ENCODE data around the gene KPTN. TPM values are rescaled to one million over a fixed set of nuclear protein-coding genes. Genes with fewer than 3 reads are reported as not detected.

KPTN gene
- total RNA-seq, 1 experiment from 2014 or later = 8.4 TPM

DNA sequence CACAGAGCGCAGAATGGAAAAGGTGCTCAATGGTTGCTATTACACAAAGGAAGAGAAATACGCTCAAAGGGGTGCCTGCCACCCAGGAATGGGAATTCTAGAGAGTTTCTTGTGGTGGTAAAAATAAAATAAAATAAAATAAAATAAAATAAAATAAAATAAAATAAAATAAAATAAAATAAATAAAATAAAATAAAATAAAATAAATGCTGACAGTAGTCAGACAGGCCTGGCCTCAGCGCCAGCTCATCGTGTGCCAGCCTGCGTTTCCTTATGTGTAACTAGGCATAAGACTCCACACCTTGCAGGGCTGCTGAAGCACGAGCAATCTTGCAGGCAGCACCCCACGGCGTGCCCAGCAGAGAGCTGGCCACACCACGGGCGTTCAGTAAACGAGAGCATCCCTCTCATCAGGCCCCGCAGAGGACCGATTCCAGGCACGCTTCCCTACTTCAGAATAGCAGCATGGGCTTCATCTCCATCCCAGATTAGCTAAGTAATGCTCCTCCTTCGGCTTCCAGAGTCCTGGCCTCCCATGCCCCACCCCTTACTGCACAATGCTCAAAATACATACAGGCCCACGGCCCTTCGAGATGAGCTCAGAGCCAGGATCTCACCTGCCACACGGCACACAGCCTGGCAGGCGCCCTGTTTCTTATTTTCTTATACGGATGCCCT, 25.3 kb upstream of the KPTN start:
- no peak for DNase-seq (ENCODE audit: low read depth)

DNA sequence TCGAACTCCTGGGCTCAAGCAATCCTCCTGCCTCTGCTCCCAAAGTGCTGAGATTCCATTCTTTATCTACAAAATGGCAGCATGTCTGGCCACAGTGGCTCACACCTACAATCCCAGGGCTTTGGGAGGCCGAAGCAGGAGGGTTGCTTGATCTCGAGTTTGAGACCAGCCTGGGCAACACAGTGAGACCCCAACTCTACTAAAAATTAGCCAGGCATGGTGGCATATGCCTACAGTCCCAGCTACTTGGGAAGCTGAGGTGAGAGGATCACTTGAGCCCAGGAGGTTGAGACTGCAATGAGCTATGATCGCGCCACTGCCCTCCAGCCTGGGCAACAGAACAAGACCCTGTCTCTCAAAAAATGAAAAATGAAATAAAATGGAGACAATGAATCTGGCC, 24.7 kb upstream of the KPTN start:
- no peak for DNase-seq (ENCODE audit: low read depth)

DNA sequence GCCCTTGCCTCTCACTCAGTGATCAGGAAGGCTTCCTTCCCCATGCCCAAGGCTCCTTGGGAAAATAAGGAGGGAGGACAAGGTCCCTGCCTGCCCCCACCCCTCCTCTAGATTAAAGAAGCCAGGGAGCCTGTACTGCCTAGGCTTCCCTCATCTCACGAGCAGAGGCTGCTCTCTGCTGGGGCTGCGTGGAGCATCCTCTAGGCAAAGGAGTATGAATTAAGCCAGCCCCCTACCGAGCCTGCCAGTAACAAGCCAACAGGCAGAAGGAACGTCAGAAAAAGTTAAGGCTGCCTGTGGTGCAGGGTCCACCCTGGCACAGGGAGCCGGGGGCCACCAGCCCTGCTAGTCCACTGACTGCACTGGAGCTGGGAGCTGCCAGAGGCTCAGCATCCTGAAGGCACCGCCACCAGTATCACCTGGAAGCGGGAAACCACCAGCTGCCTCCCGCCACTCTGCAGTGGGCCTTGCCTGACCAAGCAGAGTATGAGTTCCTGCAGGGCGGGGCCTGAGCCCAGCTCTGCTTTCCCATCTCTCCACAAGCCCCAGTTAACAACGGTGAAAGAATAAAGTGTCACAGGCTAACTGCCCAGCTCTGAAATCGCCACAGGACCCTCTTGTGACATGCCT, 24.0 kb upstream of the KPTN start:
- no peak for DNase-seq (ENCODE audit: low read depth)

DNA sequence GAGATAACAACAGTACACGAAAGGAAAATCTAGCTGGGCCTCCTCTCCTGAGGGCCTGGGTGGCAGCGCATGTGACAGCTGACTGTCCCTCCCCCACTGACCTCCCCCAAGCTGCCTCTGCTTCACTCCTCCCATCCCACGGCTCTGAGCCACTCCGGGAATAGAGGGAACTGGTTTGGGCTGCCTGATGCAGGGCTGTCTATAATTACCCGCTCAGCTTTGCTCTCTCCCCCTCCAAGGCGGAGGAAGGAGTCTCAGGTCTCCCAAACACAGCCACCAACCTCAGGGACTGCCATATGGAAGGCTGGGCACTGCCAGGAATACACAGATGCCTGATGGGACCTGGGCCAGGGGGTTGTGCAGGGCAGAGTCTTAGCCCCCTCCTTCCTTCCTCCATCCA, 23.0 kb upstream of the KPTN start:
- no peak for DNase-seq (ENCODE audit: low read depth)

DNA sequence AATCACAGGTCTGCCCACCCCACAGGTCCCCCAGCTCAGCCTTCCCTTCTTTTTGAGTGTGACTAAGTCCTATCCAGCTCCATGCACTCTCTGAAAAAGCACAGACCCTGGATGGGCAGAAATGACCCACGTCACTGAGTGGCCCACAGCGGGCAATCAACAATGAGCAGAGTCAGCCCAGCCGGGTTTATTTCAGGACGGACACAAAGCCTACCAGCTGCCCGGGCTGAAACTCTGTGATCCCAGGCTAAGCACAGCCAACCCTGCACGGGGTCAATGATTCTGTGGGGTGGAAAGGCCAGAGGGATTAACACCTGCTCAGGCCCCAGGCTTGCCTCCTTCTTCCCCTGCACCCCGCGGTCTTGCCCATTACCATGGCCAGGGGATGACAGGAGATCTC, 22.4 kb upstream of the KPTN start:
- no peak for DNase-seq (ENCODE audit: low read depth)

DNA sequence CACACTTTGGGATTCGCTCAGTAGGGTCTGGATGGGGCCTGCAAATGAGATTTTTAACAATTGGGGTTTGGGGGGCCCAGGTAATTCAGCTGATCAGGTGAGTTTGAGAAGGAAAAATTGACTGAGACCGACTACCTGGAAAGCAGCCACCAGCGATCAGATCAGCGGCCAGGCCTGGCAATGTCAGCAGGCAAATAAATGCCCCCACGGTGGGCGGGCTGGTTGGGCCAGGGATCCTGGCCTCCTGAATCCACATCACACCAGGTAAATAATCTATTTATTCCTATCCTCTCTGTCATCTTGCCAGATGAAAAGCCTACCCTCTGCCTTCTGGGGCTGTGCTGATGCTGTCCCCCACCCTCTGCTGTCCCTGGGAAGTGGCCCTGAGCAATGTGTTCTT, 21.5 kb upstream of the KPTN start:
- DNase-seq (ENCODE audit: low read depth) = no peak

DNA sequence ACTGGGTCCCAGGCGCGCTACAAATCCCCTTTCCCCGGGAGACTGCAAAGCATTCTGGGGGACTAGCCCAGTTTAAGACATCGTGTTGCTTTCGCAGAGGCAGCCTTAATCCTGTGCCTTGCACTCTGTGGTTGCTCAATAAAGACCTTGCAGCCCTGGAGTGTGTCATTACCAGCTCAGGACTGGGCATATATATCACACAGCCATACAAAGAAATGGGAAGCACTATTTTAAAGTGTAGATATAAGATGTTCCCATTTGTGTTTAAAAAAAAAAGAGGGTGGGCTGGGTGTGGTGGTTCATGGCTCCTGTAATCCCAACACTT, 19.8 kb upstream of the KPTN start:
- no peak for DNase-seq (ENCODE audit: low read depth)

DNA sequence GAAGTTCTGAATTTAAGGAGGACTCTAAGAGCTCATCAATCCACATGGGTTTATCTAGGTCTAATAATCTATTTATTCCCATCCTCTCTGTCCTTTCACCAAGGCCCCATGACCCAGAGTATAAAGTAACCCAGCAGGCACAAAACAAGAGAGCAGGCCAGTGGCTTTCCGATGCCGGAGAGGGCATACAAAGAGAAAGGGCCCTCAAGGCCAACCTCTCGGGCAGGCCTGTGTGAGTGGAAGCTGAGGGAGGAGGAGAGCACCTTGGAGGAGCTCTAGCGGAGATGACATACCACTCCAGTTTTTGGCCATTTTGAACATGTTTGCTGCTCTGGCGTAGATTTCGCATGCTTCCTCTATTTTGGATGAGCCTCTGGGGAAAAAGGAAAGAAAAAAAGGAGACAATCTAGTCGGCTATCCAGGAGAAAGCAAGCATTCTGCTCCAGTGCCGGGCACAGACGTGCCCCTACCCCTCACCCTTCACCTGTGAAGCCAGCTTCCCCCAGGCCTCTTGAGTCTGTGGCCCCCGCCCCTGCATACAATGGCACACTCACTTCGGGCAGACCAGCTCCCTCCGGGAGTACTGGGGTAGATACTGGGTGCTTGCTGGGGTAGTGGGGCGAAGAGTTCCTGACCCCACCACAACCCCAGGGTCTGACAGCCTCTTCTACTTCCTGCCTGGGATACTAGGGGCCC, 19.3 kb upstream of the KPTN start:
- no peak for DNase-seq (ENCODE audit: low read depth)

DNA sequence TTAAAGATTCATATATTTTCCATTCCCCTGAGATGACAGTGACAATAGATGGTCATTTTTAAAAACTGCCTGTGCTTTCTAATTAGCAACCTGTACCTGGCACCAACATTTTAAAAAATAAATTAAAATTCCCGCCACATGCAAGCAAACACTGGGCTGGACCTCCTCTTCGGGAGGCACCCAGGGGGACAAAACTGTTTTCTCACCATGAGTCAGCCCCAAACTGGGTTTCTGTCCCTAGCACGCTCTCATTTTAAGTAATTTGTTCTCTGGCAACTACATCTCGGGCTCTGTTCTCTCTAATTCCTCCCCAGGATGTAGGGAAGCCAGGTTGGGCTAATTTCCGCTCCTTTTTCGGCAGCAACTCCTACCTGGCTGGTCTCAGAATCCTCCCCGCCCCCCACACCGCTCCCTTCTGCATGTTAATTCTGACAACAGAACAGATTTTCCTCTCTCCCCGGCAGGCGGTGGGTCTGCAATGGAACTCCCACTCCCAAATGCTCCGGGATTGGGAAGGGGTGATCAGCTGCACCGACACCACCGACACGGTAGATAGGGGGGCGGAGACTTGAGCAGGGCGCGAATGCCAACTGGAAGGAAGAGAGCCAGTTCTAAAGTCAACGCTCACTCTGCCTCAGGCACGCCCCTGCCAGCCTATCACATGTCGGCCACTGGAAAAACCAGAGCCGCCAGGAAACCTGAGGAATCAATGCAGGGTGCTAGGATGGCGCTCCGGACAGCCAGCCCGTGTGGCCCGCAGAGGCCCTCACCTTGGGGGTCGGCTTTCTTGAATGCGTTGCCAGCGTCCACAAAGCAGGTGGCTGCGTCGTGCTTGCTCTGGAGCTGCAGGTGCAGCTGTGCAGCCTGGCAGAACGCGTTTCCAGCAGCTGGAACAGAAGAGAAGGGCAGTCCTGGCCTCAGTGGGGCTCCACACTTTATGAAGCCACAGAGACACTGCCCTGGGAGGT, 16.1 kb upstream of the KPTN start:
- DNase-seq (ENCODE audit: low read depth) = no peak

DNA sequence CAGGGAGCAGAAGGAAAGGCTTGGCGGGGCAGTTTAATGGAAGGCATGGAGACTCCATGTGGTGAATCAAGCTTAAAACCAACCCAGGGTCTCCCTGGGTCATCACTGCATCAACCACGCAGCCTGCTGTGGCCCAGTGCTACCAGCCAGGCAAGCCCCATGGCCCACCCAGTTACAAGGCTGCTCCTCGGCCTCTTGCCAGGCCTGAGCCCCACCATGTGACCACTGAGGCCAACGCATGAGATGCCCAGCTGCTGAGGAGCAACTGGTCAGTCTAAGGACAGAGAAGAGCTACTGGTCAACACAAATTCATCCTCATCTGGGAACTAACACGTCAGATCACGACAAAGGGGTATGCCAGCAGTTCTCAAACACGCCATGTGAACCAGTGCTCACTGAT, 15.4 kb upstream of the KPTN start:
- no peak for DNase-seq (ENCODE audit: low read depth)

DNA sequence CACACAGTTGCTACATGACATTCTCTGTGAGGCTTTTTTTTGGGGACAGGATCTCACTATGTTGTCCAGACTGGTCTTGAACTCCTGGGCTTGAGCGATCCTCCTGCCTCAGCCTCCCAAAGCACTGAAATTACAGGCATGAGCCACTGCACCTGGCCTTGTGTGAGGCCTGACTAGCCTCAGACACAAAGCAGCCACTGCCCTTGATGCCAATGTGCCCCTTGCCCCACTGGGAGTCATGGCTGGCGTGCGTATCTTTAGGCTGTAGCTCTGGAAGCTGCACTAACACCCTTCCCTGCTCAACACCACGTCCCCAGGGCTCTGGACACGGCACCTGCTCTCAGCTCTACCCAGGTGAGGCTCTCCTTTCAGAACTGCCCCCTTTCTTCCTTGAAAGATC, 14.5 kb upstream of the KPTN start:
- DNase-seq (ENCODE audit: low read depth) = no peak

DNA sequence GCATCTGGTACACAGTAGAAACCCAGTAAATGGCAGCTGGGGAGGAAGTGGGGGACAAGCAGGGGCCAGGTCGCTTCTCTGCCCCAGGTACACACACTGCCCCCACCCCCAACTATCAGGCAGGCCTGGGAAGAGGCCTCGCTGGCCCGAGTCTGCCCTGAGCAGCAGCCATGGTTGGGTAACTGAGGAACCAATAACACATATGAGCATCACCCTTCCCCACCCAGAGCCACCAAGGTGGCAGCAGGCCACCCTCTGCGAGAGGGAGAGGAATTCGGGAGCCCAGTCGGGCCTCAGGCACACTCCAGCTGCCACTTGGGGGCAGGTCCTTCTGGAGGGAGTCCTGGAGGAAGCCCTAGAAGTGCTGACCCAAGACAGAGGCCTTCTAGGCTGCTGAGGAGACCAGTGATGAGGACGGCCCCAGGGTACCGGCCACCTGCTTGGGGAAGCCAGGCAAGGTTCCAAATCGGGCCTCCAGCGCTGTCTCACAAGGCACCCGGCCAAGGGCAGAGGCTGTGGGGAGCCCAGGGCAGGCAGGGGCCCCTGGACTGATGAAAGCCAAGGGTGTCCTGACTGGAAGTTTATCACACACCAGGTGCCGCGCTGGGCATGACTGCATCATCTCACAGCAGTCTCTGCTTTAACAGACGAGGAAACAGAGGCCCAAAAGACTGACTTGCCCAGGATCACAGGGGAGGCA, 14.0 kb upstream of the KPTN start:
- DNase-seq (ENCODE audit: low read depth) = no peak

DNA sequence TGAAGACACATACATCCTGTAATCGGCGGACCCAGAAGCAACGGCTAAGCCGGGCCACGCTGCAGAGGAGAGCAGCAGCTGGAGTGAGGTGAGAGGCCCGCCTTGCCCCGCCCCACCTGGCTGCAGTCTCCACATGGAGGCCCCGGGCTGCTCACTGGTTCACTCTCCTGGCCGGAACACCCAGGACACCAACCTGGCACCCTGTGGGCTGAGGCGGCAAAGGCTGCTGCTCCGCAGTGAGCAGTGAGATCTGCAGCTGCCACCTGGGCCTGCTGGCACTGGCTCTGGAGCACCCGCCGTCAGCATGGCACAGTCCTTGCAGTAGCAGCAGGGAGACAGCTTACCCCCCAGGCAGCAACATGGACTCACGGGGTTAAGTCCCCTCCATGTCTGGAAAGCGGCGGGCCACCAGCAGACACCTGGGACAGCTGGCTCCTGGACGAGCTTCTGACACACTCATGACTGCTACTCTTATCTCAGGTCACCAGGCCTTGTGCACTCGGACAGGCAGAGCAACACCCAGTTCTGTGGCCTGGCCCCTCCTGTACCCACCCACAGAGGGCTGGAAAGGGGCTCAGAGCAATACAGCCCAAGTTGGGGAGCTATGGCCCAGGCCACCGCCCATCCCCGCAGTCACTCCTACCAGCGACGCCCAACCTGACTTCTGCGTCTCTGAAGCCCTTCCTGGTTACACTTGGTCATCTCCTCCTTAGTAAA, 13.2 kb upstream of the KPTN start:
- DNase-seq (ENCODE audit: low read depth) = no peak

DNA sequence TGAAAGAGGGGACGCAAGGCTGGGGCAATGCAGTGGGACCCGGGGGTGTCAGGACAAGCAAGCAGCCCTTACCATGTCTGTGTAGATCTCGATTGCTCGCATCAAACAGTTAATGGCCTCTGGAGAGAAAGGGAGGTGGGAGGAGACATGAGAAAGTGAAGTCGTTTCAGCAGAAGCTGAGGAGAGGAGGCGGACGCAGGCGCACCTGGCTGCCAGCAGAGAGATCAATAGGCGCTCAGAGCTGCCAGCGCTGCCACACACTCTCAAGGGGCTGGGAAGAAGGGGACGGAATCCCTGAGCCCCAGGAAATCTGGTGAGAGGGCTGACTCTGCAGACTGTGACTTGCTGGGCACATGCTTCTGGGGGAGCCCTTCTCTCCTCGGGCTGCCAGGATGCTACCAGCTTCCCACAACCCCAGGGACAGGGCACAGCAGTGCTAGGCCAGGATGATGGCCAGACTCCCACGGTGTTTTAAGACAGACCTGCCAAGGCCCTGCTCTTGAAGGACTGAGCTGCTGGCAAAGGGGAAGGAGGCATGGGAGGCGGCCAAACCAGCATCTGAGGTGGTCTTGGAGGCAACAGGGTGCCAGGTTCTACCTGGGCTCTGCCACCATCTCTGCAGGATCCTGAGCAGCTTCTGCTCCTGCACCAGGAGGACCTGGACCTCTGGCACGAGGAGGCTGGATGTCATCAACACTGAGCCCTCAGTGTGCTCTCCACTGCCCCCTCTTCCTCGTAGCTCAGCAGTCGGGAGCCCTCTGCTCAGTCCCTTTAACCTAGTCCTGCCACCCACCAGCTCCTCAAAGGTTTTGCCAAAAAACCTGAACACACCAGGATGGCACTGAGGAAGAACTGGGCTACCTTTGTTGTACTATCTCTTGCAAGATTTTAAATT, 11.7 kb upstream of the KPTN start:
- DNase-seq (ENCODE audit: low read depth) = no peak

DNA sequence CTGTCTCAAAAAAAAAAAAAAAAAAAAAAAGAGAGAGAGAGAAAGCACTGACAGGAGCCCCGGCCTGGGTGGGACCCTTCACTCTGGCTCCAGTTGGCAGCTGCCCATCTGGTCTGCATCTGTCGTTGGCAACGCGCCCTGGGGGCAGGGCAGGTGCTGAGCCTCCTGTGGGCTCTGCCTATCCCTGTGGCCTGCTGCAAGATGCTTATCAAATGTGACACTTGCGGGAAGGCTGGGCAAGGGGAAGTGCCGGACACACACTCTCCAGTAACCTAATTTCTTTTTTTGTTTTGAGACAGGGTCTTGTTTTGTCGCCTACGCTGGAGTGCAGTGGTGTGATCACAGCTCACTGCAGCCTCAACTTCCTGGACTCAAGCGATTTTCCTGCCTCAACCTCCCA, 10.7 kb upstream of the KPTN start:
- DNase-seq (ENCODE audit: low read depth) = peak; percentile 43

DNA sequence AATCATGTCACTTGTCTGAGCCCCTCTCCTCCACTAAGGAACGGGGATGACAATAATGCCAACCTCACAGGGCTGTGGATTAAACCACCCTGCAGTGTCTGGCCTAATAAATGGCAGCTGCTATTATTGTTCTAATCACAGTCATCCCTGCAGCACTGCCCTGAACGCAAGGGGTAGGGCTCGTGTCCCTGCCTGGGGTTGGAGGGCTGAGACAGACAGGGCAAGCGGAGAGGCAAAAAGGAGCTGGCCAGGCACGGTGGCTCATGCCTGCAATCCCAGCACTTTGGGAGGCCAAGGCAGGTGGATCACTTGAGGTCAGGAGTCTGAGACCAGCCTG, 10.2 kb upstream of the KPTN start:
- no peak for DNase-seq (ENCODE audit: low read depth)

DNA sequence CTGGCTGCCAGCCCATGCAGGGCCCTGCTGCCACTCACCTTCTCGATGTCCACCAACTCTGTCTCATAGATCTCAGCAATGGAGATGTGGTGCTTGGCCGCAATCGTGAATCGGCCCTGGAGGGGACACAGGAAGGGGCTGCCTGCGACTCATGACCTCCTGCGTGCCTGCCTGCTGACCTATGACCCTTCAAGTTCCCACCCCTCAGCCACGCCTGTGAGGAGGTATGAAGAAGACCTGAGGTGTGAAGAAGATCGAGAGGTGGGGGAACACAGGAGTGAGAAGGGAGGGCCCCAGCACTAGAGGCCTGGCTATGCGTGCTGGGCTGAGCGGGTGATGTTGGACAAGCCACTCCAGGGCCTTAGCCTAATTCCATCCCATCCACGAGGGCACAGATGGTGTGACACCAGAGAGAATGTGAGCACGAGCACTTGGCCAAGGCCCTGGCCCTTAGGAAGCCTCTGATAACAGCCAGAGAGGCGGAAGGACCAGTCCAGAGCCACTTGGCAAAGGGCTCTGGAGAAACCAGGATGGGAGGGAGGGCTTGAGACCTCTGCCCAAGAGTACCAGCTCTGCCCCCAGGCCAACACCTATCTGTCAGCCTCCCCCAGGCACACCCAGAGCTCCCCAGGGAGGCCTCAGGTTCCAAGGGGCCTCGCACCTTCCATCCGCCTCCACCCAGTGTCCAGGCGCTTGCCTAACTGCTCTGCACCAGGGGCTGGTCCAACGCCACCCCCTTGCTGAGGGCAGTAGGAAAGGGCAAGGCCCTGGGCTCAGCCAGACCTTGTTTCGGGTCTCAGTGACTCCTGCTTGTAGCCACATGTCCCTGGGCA, 9.6 kb upstream of the KPTN start:
- no peak for DNase-seq (ENCODE audit: low read depth)

DNA sequence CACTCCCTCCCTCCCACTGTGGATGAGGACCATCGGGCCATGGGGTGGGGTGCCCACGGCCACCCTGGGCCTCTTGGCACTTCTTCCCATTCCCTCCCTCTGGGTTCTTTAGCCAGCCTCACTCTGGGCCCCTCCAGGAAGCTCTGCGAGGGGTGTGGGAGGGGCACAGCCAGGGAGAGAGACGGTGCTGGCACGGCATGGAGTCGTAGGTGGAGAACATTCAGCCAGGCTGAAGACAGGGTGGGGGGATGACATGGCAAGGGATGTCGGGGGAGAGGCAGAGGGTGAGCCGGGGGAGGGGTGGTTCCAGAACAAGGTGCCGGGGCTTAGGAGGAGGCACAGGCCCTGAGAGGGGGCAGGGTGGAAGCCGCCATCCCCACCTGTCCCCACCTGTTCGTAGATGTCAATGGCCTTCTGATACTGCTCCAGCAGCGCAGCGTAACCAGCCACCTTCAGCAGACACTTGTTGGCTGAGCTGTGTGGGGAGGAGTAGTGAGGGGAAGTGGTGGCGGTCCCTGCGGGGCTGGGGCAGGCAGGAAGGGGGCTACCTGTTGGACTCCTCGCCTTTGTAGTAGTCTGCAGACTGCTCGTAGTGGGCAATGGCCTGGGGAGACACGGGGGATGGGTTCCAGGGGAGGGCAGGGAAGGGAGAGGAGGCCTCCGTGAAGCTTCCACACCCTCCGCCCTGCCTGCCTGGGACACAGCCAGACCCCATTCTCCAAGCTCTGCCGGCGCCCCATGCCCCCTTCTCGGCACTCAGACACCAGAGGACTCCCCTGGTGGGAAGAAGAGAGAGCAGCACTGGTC, 8.8 kb upstream of the KPTN start:
- DNase-seq (ENCODE audit: low read depth) = no peak
